WERI-Rb-1 (cell line): ENCODE data around the gene GNB4.

Experiments used
- DNase-seq: peaks from one replicate; pipeline ENCODE4 v3.0.0-alpha.2; 2020
- H3K27ac ChIP-seq: fragments of 250-450 bp; sonication (Bioruptor Pico); 2 replicates; pipeline ENCODE4 v1.5.1; 2020; ENCODE audit warnings: mild to moderate bottlenecking, moderate library complexity
- H3K27me3 ChIP-seq: fragments of 250-450 bp; sonication (Bioruptor Pico); 2 replicates; pipeline ENCODE4 v1.5.1; 2021; ENCODE audit warnings: mild to moderate bottlenecking, low read depth, moderate library complexity; ENCODE audit not compliant: insufficient read depth, severe bottlenecking
- H3K36me3 ChIP-seq: fragments of 250-450 bp; sonication (Bioruptor Pico); 2 replicates; pipeline ENCODE4 v1.5.1; 2020; ENCODE audit warnings: mild to moderate bottlenecking, moderate library complexity
- H3K4me3 ChIP-seq: 2 replicates; pipeline ENCODE4 v1.5.1; 2011; ENCODE audit warnings: low read depth, mild to moderate bottlenecking, control low read depth, low read length
- H3K9me3 ChIP-seq: fragments of 250-450 bp; sonication (Bioruptor Pico); 2 replicates; pipeline ENCODE4 v1.5.1; 2021; ENCODE audit warnings: mild to moderate bottlenecking, moderate library complexity; ENCODE audit not compliant: severe bottlenecking
- TF ChIP-seq, protein P1 (sequence below): IDR thresholded peaks from 2 replicates; pipeline ENCODE4 v1.5.1; 2011; ENCODE audit warnings: low read depth, mild to moderate bottlenecking, control low read depth, inconsistent platforms, low read length

GNB4 gene

DNA sequence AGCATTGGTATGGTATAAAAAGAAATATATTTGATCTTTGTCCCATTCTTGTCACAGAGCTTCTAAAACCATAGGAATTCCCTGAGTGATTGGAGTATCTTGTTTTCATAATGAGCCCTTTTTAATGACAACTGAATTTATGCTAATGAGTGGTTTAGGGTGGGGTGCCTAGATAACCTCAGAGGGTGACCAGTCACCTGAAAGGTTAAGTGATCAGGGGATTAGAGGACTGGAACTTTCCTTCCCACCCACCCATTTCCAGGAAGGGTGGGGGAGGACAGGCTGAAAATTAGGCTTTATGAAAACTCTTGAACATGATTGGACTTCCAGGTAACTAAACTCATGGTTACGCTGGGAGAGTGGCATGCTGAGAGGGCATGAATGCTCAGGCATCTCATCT is 95.3 kb downstream of the GNB4 start:
- Histone ChIP-seq H3K27ac (no peak overlapping the region), H3K27me3 (no peaks in the 10 kb centered on the region), H3K36me3 (peaks cover 70% of the 10 kb centered on the region), H3K9me3 (no peaks in the 10 kb centered on the region), H3K4me3 (no peak overlapping the region)
- no peak for DNase-seq
- TF ChIP-seq, protein P1, sequence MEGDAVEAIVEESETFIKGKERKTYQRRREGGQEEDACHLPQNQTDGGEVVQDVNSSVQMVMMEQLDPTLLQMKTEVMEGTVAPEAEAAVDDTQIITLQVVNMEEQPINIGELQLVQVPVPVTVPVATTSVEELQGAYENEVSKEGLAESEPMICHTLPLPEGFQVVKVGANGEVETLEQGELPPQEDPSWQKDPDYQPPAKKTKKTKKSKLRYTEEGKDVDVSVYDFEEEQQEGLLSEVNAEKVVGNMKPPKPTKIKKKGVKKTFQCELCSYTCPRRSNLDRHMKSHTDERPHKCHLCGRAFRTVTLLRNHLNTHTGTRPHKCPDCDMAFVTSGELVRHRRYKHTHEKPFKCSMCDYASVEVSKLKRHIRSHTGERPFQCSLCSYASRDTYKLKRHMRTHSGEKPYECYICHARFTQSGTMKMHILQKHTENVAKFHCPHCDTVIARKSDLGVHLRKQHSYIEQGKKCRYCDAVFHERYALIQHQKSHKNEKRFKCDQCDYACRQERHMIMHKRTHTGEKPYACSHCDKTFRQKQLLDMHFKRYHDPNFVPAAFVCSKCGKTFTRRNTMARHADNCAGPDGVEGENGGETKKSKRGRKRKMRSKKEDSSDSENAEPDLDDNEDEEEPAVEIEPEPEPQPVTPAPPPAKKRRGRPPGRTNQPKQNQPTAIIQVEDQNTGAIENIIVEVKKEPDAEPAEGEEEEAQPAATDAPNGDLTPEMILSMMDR, result no peak

DNA sequence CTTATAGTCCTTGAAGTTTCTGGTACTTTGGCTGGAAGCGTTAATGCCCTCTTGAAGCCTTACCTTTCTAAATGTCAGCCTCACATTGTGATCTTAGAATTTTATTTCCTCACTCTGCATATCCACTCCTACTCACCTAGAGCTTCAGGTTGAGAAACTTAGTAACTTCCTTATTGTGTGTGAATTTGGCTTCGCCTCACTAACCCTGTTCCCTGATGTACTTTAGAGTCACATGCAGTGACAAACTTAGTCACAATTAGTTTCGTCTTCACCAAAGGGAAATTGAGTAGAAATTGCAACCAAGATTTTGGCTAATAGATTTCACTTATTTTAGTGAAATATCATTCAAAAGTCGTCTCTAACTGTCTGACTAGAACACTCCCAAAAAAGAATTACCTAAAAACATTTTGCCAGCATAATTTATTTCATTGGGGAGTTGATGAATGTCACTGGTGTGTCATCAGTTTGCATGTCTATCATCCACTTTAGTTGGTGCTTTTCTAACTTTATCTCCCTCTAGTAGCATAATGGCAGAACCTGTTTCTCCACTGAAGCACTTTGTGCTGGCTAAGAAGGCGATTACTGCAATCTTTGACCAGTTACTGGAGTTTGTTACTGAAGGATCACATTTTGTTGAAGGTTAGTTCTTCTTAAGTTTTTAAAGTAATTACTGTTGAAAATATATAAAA is 102.8 kb downstream of the GNB4 start:
- no peaks in the 10 kb centered on the region for H3K9me3 ChIP-seq
- H3K4me3 ChIP-seq, result peak overlapping the region; percentile 92
- peaks cover 31% of the 10 kb centered on the region for H3K36me3 ChIP-seq
- TF ChIP-seq, protein P1, result no peak
- no peak for DNase-seq
- no peaks in the 10 kb centered on the region for H3K27me3 ChIP-seq
- no peak overlapping the region for H3K27ac ChIP-seq

DNA sequence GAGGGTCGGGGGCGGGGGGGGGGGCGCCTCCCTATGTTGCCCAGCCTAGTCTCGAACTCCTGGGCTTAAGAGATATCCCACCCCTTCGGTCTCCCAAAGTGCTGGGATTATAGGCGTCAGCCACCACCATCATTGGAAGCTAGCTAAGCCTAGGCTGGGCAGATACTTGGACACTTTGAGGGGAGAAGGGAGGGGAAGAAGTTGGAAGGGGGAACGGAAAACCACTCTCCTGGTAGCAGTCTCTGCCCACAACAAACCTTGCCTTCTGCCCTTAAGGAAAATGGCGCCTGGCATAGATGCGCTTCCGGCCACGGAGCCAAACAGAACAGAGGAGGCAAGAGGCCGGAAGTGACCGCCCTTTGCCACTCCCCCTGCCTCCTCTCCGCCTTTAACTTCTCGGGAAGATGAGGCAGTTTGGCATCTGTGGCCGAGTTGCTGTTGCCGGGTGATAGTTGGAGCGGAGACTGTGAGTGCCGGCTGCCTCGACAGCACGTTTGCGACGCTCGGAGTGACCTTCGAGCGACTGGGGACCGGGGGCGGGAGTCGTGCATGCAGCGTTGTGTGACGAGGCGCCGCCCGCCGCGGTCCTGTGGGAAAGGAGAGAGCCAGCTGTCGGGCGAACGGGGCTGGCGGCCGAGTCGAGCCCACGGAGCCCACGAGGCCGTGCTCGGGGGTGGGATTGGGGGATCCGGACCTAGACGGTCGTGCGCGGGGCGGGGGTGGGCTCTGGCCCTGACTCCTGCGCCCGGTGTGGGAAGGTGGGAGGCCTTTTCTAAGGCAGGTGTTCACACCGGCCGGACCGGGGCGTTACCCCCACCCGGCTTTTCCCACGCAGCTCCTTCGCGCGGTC is 103.7 kb downstream of the GNB4 start, which contains the start of gene MFN1:
Gene MFN1 (plus strand): TSS at position 365 of the 850 bp plus-strand sequence. CDS start 1,143 bp downstream, outside the sequence.
- Histone ChIP-seq H3K9me3 (no peaks in the 10 kb centered on the region), H3K4me3 (peak within 1 kb of the TSS; percentile 92), H3K27me3 (no peaks in the 10 kb centered on the region), H3K36me3 (peaks cover 24% of the 10 kb centered on the region), H3K27ac (peak within 1 kb of the TSS; percentile 78)
- TF ChIP-seq, protein P1, result no peak
- DNase-seq, result peak; percentile 94
